ENCODE results near the gene SATB2.

The SATB2 gene

DNA sequence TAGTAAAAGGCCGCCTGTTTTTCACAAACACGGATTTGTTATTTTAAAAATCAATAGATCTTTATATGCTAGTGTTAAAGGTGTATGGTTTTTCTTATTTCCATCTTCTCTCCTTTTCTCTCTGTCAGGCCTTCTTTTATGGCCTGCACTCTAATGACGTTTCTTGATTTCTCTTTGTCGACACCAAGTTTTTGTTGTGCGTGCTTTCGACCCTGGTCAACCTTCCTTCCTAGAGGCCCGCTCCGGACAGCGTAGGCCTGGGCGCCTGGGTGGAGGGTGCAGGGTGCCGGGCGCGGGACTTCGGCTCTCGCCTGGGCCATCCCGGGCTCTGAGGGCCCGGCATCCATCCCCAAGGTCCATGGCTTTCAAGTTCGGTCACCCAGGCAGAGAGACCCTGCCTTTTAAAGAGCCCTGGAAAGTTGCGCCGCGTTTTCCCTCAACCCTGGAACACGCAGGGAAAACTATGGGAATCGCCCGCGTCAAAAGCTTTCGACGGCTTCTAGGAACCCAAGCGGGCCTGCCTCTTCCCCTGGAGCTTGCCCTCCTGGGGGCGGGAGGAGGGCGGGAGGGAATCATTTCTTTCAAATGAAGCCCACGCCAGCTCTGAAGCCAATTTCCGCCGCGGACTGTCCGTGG, 4.1 kb upstream of the SATB2 start:
- TF ChIP-seq, protein P1, sequence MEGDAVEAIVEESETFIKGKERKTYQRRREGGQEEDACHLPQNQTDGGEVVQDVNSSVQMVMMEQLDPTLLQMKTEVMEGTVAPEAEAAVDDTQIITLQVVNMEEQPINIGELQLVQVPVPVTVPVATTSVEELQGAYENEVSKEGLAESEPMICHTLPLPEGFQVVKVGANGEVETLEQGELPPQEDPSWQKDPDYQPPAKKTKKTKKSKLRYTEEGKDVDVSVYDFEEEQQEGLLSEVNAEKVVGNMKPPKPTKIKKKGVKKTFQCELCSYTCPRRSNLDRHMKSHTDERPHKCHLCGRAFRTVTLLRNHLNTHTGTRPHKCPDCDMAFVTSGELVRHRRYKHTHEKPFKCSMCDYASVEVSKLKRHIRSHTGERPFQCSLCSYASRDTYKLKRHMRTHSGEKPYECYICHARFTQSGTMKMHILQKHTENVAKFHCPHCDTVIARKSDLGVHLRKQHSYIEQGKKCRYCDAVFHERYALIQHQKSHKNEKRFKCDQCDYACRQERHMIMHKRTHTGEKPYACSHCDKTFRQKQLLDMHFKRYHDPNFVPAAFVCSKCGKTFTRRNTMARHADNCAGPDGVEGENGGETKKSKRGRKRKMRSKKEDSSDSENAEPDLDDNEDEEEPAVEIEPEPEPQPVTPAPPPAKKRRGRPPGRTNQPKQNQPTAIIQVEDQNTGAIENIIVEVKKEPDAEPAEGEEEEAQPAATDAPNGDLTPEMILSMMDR (conservative IDR thresholded peaks at IDR 0.05; ENCODE audit: low read length): no peak
- H3K4me3 ChIP-seq (ENCODE audit: low read length): no peak overlapping the region
- DNase-seq (ENCODE audit: low read depth): no peak

DNA sequence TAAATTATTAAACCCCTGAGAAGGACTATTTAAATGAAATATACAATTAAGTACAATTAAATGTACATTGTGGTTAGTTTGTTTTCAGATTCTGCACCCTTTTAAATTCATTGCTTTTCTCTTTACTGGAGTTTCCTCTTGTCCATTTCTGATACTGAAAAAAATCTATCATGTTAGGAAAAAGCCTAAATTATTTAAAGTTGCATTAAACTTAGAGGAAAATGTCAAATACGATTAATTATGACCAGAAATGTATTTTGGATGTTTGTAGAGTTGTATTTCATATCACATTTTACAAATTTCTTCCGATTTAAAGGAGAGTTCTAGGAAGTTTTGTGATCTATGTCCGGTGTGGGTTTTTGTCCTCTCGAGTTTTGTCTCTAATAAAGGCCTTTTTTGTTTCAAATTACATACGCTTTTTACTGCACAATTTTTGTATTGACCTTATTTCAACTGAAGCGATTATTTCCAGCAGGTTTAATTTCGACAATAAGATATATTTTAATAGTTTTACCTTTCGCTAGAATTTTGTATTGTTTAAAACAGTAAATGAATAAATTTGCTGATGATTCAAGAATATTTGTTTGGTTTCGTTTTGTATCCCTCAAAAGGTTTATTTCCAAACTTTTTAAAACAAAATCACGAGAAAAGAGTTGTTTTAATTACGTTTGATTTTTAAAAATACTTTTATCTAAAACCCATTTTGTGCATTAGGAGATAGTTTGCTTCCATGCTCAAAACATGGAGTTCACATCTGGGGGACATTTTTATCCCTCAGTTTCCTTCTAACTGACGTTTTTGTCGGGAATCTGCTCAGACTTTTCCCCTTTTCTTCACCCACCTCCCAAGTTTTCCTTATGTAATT, 3.3 kb upstream of the SATB2 start:
- TF ChIP-seq, protein P1 (conservative IDR thresholded peaks at IDR 0.05; ENCODE audit: low read length): no peak
- no peak for DNase-seq (ENCODE audit: low read depth)
- peak overlapping the region; percentile 86 for H3K4me3 ChIP-seq (ENCODE audit: low read length)

DNA sequence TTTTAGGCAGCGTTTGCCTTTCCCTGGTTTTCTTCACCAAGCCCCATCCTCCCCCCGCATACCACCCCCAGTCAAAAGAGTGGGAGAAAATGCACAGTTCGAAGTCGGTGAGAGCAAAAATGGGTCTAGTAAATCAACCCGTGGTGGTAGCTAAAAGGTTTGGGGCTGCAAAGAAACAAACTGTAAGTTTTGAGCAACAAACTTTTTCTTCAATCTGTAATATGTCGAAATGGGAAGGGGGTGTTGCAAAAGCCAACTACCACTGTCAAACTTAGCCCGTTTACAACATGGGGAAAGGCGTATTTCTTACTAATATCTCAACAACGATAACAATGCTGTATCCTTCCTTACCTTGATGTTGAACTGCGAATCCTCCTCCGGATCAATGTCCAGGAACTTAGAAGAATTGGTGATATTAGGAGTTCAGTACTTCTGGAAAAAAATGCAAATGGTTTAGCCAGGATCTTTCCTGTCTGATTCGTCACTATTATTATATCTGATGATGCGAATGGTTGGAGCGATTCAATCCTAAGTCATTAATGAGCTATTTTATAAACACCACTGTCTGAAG, 2.4 kb upstream of the SATB2 start:
- DNase-seq (ENCODE audit: low read depth): peak; percentile 48
- H3K4me3 ChIP-seq (ENCODE audit: low read length): peak overlapping the region; percentile 86
- TF ChIP-seq, protein P1 (conservative IDR thresholded peaks at IDR 0.05; ENCODE audit: low read length): no peak

DNA sequence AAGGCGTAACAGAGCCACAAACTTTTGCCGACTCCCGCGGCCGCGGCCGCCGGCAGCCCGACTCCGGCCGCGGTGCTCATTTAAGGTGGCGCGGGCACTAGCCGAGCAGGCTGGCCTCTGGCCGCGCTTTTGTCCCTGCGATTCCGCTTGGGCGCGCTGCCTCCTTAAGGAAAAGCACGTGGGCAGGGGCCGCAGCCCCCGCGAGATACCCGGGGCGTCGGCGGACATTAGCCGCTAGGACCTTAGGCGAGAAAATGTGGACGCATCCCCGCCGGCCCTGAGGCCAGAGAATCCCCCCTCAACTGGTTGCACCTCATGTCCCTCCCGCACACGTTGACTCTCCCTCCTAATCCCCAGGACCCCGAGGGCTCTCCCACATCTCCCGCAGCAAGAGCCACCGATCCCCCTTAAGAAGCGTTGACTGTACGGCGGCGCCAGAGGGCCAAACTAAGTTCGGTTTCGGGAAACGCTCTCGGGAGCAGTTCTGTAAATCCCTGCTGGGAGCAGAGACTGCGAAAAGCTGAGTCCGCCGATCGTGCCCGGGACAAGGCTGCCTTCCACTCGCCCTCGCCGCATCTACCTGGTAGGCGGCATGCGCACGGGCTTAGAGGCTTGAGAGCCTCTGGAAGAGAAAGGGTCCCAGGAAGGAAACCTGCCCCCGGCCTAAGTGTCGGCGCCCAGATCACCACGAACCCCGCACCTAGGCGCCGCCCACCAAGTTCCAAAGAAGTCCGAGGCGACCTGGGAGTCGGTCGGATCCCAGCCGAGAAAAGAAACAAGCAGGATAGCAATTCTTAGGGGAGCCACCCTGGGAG, 1.8 kb upstream of the SATB2 start:
- H3K4me3 ChIP-seq (ENCODE audit: low read length): peak overlapping the region; percentile 86
- peak; percentile 95 for DNase-seq (ENCODE audit: low read depth)
- TF ChIP-seq, protein P1 (conservative IDR thresholded peaks at IDR 0.05; ENCODE audit: low read length): no peak

DNA sequence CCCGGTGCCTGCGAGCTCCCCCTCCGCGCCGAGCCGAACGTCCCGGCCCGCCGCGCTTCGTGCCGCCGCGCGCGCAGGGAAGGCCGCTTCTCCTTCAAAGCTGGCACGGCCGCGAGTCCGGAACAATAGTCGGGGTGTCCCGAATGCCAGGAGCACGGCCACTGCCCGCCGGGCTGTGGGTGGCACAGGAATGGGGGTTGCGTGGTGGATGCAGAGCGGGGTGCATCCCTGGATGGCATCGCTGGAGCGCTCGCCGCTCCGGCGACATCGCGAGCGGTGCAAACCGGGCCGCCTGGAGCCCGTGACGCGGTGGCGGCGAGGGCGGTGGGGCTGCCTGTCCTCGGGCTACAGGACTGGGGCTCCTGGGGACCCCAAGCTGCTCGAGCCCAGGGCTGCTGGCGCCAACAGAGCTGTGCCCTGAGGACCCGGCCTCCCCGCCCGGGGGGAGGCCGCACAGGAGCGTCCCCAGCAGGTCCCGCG, 1.1 kb upstream of the SATB2 start:
- TF ChIP-seq, protein P1 (conservative IDR thresholded peaks at IDR 0.05; ENCODE audit: low read length): no peak
- H3K4me3 ChIP-seq (ENCODE audit: low read length): peak overlapping the region; percentile 86
- DNase-seq (ENCODE audit: low read depth): no peak

DNA sequence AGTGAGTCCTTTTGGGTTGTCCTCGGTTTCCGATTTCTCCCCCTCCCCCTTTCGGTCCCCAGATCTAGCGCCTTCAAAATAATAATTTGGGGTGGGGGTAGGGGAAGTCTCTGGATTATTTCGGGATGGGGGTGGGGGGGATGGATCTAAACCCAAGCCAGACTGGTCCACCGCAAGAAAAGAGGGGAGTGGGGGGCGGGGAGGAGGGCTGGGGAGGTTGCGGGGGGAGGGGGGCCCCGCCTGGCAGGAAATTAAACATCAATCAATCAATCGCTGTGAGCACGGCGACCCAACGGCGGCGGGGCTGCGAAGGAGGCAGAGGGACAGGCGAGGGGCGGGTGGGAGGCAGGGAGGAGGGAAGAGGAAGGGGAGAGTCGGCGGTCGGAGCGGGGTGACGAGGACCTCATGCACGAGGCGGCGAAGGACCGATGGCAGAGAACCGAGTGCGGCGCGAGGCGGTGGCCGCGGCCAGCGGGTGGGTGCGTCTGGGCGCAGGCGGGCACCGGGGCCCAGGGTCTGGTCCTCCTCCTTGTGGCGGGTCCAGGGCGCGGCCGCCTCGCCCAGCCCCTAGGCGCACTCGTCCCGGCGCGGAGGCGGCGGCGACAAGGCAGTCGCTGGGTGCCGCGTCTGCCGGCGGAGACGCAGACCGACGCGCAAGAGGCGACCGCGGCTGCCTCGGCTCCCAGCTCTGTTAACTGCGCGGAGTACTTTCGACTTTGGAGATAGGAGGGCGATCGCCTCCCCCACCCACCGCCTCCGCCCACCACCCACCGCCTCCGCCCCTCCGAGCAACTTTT, 468 bp upstream of the SATB2 start:
- TF ChIP-seq, protein P1 (conservative IDR thresholded peaks at IDR 0.05; ENCODE audit: low read length): no peak
- peak; percentile 44 for DNase-seq (ENCODE audit: low read depth)
- H3K4me3 ChIP-seq (ENCODE audit: low read length): peak overlapping the region; percentile 86

All from AG10803 (cell line).